IPS-15b (cell line): ENCODE data around the gene CNTNAP3.
"Not testable (repeated sequence)": the region's sequence is repeated elsewhere in the genome, so short reads cannot be mapped to it uniquely, and the experiment has no call there.

Experiments used
- H3K27me3 ChIP-seq: one replicate; pipeline ENCODE4 v1.6.1; 2013; ENCODE audit warnings: low read length; ENCODE audit not compliant: control insufficient read depth, insufficient read depth
- H3K36me3 ChIP-seq: one replicate; pipeline ENCODE4 v1.6.1; 2013; ENCODE audit warnings: low read length; ENCODE audit not compliant: control insufficient read depth, insufficient read depth
- H3K4me1 ChIP-seq: one replicate; pipeline ENCODE4 v1.6.1; 2013; ENCODE audit warnings: mild to moderate bottlenecking, low read length; ENCODE audit not compliant: control insufficient read depth, insufficient read depth
- H3K4me3 ChIP-seq: one replicate; pipeline ENCODE4 v1.5.1; 2013; ENCODE audit warnings: low read depth, low read length
- H3K9ac ChIP-seq: one replicate; pipeline ENCODE4 v1.6.1; 2013; ENCODE audit warnings: low read depth, mild to moderate bottlenecking, low read length
- H3K9me3 ChIP-seq: one replicate; pipeline ENCODE4 v1.6.1; 2013; ENCODE audit warnings: mild to moderate bottlenecking, low read length; ENCODE audit not compliant: control insufficient read depth, insufficient read depth

Gene CNTNAP3

GRCh38 chr9:39132826-39133552, 155.0 kb downstream of the CNTNAP3 start:
- not testable (repeated sequence) for H3K4me3 ChIP-seq, H3K9me3 ChIP-seq, H3K27me3 ChIP-seq, H3K36me3 ChIP-seq, H3K9ac ChIP-seq, H3K4me1 ChIP-seq

- H3K4me1 ChIP-seq, H3K4me3 ChIP-seq, H3K36me3 ChIP-seq, H3K27me3 ChIP-seq, H3K9ac ChIP-seq, H3K9me3 ChIP-seq: not testable (repeated sequence)
These were observed 166.6 kb downstream of the CNTNAP3 start for GRCh38 chr9:39121401-39121800.

DNA sequence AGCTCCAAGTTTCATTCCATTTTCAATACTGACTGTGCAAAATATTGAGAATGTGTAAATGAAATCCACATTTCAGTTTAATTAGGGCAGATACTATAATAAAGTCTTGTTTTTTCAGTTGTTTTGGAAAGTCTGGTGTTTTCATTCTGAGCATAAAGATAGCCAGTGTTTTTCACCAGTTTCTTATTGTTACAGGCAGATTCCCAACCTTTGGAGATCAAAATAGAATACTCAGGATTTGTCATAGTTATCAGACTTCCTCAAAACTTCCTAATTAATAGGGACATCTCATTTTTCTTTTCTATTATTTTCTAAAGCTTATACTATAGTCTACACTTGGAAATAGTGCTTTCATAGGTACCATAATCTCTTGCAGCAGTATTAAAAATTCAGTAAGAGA, 176.2 kb downstream of the CNTNAP3 start:
- not testable (repeated sequence) for H3K27me3 ChIP-seq, H3K9ac ChIP-seq, H3K4me1 ChIP-seq

DNA sequence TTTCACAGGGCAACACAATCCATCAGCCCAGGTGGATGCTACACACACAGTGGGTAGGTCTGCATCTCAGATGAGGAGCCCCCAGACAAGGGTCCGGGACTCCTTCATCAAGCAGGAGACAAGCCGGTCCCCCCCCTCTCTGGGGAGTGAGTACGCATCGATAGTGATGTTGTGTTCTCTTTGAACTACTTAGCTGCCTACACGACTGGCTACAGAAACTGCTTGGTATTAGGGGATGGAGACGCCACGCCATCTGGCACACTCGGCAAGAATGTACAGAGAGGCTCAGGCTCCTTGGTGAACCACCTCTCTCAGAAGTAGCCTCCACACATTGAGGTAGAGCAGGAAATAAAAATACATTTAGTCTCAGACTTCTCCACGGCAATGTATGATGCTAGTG, 179.8 kb downstream of the CNTNAP3 start:
- Histone ChIP-seq H3K4me3 (no peak overlapping the region), H3K9me3 (no peaks in the 10 kb centered on the region), H3K36me3 (peaks cover 4% of the 10 kb centered on the region), H3K4me1 (no peaks in the 10 kb centered on the region), H3K27me3 (no peaks in the 10 kb centered on the region), H3K9ac (no peak overlapping the region)

More for the DNA sequence above, 176.2 kb downstream of the CNTNAP3 start:
- H3K36me3 ChIP-seq, H3K4me3 ChIP-seq, H3K9me3 ChIP-seq: not testable (repeated sequence)

DNA sequence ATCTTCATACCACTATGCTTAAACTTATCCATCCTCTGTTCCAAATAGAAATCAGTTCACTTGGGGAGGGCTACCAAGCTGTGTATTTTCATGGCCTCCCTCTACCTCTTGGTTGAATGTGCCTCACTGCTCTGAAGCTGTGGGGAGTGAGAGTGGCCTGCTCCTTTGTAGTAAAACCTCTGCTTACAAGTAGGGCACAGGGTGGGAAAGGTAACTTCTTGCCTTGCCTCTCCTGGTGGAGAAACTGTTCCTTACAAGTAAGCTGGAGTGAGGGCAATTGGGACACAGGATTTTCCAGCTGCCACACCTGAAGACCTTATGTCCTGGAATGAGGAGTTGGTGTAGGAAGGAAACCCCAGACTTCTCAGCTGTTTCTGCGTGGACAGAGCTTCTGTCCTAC, 190.8 kb downstream of the CNTNAP3 start:
- not testable (repeated sequence) for H3K27me3 ChIP-seq, H3K9me3 ChIP-seq, H3K9ac ChIP-seq, H3K36me3 ChIP-seq, H3K4me1 ChIP-seq, H3K4me3 ChIP-seq

DNA sequence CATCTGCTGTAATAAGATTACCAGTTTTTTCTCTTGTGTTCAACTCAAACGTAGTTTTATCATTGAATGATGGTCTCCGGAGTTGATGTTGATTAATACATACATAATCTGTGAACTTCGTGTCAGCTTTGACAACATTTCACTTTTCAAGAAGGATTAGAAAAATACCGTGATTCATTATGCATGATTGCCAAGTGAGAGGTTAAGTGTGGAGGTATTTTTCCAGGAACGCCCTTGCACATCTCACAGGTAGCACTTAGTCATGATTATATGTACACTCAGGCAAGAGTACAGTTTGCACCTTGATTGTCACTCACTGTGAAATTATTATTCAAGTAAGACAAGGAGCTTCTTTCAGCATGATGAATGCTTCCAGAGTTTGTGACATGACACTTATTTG, 202.7 kb downstream of the CNTNAP3 start:
- H3K36me3 ChIP-seq: not testable (repeated sequence)

DNA sequence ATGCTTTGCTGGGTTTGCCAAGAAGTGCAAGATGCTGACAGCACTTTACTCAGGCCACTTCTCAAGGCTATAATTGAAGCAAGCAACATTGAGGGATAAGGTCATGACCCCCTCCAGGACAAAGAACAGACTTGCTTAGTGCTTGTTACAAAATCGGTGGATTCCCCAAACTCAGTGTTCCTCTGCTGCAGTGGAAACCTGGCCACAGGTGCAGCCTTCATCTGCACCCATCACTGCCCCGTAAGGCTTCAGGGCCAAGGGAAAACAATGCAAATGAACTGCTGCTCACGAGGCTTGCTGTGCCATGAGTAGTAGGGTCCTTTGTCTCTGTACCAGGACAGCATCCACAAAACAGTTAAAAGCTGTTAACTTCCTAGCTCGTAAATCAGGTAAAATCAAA, 205.4 kb downstream of the CNTNAP3 start:
- not testable (repeated sequence) for H3K4me1 ChIP-seq, H3K36me3 ChIP-seq, H3K27me3 ChIP-seq, H3K9me3 ChIP-seq, H3K4me3 ChIP-seq, H3K9ac ChIP-seq

More for the DNA sequence above, 202.7 kb downstream of the CNTNAP3 start:
- not testable (repeated sequence) for H3K4me3 ChIP-seq, H3K9me3 ChIP-seq, H3K27me3 ChIP-seq, H3K4me1 ChIP-seq, H3K9ac ChIP-seq

GRCh38 chr9:39080081-39080480, 207.9 kb downstream of the CNTNAP3 start:
- not testable (repeated sequence) for H3K9me3 ChIP-seq, H3K9ac ChIP-seq, H3K27me3 ChIP-seq, H3K4me1 ChIP-seq, H3K4me3 ChIP-seq, H3K36me3 ChIP-seq

GRCh38 chr9:39078621-39079256, 209.2 kb downstream of the CNTNAP3 start:
- Histone ChIP-seq H3K9ac (peak overlapping the region; percentile 26), H3K4me3 (peak overlapping the region; percentile 39)
- not testable (repeated sequence) for H3K27me3 ChIP-seq, H3K9me3 ChIP-seq, H3K4me1 ChIP-seq, H3K36me3 ChIP-seq

GRCh38 chr9:39073537-39073936, 214.4 kb downstream of the CNTNAP3 start:
- not testable (repeated sequence) for H3K4me3 ChIP-seq, H3K9me3 ChIP-seq, H3K4me1 ChIP-seq, H3K36me3 ChIP-seq, H3K9ac ChIP-seq, H3K27me3 ChIP-seq

DNA sequence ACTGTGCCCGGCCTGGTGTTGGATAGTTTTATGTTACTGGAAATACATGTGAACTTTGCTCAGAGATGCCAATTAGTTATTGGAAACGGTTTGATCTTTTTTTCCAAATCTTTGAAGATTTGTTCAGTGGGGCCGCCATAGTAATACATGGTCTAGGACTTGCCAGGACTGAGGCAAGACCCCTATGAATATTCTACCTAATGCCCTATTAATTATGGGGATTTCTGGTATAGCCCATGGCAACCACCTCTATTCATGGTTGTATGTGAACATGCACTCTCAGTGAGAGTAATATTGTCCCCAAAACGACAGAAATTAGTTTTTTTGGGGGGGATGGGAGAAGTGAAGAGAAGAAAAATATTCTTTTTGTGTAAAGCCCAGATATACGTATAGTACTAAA, 220.3 kb downstream of the CNTNAP3 start:
- H3K4me3 ChIP-seq, H3K9ac ChIP-seq, H3K27me3 ChIP-seq, H3K4me1 ChIP-seq, H3K36me3 ChIP-seq, H3K9me3 ChIP-seq: not testable (repeated sequence)

- H3K4me3 ChIP-seq, H3K9me3 ChIP-seq, H3K4me1 ChIP-seq, H3K9ac ChIP-seq, H3K27me3 ChIP-seq, H3K36me3 ChIP-seq: not testable (repeated sequence)
These were observed 225.0 kb downstream of the CNTNAP3 start for GRCh38 chr9:39062966-39063365.
